Stimulated activated CD8-positive, alpha-beta memory T cell treated with anti-CD3 and anti-CD28 coated beads, Interleukin-15, amount 100 ng/mL, for 48 hours (primary cell): Measurements from ENCODE around the gene MRPL40.

Source experiments
- DNase-seq, 2 donors: peaks; one replicate each; pipeline ENCODE4 v3.0.0-alpha.2; 2020; ENCODE audit warnings: low read depth in 2 of 2

The MRPL40 gene

DNA sequence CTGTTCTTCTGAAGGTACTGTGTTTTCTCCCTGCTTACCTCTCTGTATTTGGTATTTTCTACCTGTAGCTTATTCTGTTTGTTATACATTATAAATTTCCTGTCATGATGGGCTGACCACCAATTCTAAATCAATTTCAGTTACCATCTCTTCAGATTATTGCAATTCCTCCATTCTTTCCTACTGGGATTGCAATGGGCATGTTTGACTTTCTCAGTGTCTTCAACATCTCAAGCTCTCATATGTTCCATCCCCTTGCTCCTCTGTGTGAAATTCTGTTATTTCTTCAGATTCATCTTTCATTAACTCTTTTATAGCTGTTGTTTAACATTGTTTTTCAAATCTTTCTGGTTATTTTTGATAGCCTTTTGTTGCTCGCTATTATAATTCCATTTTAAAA lies 30.7 kb downstream of the MRPL40 start:
- no peak for DNase-seq

DNA sequence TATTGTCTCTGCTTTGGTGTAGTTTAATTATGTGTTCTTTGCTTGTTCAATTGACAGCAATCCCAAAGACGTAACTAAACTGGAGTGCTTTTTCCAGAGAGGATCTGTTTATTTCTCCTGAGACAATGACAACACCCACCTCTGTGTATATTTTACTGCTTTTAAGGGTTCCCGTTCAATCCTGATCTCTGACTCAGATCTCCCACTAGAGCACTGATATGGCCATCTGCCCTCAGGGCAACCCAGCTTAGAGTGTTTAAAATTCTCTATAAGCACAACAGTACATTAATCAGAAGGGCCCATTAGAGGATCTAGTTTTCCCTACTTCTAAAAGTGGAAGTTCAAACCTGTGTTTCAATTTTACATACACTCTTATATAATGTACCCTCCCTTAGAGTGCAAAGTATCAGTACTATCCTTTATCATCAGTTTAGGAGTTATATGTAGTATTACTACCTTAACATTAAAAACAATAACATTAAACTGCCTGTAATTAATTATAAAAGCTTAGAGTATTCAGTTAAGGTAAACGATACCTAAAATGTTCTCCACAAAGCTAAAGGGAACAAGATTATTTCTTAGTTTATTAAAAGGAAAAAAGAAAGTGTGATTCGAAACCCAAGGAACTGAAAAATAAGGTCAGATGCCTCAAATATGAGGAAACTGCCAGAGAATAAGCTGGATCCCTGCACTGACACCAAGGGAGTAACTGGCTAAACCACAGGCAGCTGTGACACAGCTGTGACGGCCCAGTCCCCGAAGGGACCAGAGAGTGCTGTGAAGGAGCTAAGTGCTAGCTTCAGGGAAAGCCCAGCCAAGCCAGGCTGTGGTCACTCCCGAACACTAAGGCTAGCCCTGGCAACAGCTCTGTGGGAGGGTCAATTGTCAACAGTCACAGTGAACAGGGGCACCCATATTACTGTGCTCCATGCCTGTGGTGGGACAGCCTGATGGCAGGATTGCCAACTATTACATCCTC lies 31.4 kb downstream of the MRPL40 start:
- no peak for DNase-seq

DNA sequence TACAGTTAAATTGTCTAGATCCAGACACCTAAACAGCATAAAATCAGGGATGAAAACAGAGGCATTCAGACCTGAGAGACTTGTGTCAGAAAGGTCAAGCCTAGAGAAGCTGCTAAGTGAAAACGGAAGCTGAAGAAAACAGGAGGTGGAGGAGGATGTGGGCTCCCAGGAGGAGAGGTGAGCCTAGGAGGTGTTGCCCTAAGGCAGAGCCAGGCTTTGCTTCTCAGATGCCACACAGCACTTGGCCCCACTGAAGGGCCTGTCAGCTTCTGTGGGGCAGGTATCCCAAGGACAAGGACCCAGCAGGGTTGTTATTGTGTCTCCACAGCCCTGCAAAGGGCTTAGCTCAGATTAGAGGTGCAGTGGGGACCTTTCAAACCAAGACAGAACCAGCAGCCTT lies 32.2 kb downstream of the MRPL40 start:
- DNase-seq = no peak

DNA sequence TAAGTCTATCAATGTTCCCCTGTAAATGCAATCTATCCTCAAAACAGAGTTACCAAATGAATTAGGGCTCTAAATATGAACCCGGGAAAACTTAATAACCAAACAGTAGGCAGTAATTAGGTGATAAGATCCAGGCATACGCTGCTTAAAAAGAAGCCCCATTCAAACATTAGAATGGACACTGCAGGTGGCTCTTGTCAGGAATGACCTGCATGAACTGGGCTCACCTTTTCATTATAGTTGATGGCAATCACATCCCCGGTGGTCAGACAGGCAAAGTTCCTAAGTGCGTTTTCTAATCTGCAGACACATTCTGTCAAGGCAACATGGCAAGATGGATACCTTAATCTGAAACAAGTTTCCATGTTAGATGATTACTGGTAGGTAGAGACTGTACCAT lies 32.6 kb downstream of the MRPL40 start:
- no peak for DNase-seq

DNA sequence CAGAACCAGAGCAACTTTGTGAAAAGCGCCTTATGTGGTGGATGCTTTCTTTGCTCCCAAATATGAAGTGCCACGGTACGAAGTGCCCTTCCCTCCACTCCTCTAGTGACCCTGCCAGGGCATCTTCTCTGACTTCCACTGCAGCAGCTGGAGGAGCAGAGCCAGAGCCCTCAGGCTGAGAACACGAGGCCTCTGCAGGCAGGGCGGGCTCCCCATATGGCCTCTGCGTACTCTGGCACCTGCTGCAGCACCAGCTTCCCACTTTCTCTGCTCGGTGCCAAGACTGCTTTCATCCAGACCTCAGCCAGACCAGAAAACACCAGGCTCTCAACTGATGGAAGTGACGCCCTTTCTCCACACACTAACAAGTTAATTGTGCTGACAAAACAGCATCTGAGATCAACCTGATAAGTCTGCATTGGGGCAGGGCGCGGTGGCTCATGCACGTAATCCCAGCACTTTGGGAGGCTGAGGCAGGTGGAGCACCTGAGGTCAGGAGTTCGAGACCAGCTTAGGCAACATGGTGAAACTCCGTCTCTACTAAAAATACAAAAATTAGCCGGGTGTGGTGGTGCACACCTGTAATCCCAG lies 33.9 kb downstream of the MRPL40 start:
- no peak for DNase-seq

DNA sequence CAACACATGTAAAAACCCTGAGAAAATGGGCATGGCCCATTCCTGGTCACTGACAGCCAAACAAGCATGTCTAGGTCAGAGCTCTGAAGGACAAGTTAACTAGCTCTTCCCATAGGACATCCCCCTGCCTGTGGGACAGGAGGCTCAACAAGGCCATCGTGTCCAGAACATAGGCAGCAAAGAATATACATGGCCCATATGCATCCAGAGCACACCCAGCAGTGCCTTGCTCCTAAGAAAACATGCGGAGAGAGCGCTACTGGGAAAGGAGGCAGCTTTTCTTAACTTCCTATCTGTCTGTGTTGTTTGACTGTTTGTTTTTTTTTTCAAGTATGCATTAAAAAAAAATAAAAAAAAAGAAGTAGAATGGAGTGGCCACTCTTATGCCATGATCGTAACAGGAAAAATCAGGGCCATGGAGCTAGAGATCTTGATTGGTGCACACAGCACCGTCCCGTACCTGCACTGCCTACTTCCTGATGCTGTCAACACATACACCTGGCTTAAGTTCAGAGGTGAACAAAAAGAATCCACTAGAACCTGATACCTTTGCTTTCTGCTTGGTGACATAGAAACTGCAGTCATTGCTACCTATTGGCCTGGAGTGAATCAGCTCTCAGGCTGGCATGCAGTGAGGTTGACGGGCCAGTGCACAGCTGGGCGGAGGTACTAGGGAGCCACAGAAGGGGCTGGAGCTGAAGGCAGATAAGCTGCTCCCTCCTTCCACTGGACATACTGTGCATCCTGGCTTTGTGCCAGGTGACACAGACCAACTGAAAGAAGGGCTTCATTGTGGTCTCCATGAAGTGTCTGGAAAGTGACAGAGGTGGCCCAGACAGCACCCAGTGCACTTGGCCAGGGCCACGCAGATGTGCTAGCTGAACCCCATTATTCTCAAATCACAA lies 34.8 kb downstream of the MRPL40 start:
- no peak for DNase-seq

DNA sequence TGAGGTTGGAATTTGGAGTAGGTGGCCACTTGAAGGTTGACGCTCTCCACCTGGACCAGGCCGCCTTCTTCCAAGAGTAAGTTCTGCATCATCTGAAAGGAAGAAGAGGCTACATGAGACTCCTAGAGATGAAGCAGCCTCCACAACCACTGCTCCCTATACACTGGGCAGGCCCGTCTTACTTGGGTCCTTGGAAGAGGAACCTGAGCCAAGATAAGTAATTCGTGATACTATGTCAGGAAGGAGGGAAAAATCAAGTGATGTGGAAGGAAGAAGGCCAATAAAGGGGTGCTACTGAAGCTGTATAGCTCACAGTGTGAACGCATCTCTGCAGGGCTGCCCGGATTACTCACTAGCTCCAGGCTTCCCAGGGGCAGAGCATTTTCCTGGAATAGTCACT lies 35.6 kb downstream of the MRPL40 start:
- DNase-seq = no peak

DNA sequence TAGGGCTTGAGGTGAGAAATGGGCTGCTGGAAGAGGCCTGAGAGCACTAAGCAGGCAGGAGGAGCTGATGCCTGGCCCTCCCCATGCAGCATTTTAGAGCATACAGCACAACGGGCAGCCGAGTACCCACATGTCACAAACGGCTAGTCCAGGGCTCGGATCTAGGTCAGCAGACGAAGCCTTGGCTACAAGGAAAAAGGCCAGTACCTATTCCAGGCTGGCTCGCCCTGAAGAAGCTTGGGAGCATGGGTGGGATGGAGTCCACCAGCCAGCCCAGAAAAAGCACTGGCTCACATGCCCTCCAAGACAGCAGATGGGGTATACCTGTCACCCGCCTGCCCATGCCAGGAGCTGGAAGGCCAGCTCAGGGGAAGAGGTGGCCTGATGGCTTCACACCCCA lies 37.1 kb downstream of the MRPL40 start:
- DNase-seq = no peak

DNA sequence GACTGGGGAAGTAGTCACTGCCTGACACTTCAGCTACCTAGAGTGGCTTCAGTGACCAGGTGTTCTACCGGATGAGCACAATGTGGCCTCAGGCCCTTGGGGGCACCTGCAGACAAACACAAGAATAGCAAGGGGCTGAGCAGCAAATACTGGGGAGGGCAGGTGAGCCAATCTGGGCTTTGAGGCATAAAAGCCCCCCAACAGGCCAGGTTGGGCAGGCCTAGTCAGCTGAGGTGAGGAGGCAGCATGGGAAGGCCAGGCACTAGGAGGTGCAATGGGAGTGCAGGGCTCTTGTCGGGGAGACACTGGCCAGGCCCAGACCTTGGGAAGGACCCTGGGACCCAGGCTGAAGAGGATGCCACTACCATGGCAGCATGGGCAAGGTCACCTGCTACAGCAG lies 37.7 kb downstream of the MRPL40 start:
- DNase-seq = no peak

DNA sequence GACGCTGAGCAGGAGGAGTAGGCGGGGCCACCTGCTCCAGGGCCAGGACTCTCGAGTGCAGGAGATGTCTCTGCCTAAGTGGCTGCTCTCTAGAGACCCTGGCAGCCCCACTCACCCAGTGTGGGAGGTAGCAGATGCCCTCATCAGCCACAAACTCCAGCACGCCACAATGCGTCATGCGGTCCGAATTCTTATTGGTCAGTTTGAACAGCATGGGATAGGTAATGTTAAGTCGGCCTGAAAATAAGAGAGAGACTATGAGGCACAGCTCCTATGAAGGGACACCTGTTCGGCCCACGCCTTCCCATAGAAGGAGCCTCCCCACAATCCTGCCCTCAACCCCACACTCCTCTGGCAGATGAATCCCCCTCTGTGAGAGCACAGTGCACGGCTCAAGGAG lies 39.2 kb downstream of the MRPL40 start:
- DNase-seq = no peak

DNA sequence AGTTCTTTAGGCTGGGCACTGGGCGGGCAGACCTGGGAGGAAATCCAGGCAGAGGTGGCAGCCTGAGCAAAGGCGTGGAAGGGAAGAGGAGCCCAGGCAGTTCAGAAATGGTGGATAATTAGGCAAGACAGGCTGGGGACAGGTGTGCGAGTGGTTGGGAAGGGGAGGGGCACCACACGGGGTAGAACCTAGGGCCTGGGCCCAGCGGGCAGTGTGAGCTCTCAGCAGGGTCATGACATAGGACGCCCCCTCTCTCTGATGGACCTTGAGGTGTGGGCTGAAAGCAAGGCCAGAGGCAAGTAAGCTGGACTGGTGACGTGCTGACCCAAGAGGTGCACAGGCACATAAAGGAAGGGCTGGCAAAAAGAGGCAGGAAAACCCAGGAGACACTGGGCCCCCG lies 39.9 kb downstream of the MRPL40 start:
- DNase-seq = no peak

DNA sequence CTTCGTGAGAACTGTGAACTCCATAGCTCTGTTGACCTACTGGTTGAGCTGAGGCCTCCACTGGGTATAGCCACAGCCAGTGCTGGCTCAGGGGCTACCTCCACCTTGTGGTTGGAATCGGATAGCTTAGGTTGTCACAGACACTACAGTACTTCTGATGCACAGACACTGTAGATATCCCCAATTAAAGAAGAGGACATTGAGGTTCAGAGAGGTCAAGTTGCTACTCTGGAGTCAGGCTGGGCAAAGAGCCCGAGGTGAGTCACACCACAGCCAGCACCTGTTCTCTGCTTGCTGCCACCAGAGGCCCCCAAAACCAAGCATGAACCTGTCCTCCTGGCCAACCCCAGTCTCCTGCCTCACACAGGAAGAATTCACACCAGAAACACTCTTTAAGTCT lies 41.2 kb downstream of the MRPL40 start:
- no peak for DNase-seq

DNA sequence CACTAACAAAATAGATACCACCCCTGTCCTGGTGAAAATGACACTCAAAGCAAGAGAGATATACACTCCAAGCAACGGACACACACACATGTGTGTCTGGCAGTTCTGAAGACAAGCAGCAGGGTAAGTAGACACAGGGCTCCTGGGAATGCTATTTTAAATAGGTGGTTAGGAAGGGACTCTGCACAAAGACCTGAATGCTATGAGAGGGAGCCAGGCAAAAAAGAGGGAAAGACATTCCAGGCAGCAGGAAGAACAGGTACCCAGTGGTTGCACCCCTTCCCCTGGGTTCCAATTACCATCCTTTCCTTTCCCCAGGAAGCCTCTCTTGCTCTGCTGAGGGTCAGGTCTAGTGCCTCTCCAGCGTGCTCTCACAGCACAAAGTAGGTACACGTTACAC lies 43.7 kb downstream of the MRPL40 start:
- DNase-seq = no peak

DNA sequence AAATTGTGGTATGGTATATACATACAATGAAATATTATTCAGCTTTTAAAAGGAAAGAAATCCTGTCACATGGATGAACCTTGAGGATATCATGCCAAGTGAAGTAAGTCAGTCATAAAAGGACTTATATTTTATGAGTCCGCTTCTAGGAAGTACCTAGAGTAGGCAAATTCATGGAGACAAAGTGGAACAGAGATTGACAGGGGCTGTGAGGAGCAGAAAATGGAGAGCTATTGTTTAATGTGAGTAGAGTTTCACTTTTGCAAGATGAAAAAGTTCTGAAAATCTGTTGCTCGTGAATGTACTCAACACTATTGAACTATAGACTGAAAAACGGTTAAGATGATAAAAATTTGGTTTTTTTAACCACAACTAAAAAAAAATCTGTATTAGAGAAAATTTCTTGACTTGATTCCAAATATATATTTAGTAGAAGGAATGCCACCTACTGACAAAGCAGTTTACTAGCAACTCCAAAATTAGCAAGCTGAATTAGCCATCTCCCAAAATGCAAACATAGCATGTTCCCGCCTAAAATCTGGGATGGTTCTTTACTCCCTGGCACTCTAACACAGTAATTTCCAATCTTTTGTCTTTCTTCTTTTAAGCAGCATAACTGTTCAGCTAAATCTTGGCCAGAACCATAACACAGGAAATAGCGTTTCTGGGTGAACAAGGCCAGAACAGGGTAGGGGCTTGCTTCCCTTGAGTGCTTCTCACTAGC lies 45.1 kb downstream of the MRPL40 start:
- DNase-seq = no peak

DNA sequence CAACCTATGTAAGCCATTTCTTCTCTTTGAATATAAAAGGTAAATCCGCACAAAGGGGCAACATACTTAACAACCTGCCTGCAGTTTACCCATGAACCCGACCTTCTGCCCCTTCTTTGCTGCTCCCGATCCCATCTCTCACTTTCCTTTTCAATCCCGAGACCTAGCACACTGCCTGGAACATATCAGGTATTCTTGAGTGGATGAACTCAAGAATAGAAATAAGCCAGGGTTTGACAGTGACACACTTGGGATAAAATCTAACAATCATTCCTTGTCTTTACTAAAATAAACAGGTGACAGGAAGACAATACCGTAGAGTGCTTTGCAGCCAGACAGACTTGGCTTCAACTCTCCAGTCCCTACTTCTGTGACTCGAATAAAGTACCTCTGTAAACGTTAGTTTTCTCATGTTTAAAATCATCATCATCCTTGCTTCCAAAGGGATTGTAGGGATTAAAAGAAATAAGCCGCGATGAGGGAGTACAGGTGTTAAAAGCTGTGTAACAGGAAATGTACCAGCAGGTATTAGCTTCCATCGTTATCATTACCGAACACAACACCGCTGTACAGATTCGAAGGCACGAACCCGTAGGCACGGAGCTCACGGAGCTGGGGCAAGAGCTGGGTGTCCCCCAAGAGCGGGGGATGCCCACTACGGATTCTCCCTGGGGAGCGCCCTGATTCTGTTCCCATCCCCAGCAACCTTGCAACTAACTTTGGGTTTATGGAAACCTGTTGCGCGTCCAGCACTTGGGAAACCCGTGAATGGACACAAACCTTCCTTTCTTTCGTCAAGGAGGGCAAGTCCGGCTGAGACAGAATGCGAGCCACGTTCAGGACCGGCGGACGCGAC lies 45.9 kb downstream of the MRPL40 start:
- no peak for DNase-seq

DNA sequence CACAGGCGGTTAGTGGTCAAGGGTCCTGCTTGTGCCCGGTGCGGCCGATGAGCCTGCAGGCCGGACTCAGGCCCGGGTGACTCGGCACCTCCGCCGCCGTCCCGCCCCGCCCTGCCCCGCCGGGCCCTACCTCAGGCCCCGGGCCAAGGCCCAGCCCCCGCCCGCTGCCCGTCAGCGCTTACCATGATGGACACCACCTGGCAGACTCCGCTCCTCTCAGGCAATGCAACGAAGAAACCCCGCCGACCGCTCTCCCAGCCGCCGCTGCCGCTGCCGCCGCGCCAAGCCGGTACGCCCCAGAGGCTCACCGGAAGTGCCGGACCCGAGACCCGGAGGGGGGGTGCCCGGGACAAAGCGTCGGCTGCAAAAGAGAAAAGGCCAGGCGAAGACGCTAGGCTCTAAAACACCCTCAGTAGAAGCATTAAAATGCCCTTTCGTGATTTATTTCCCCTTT lies 46.6 kb downstream of the MRPL40 start, which contains the start of gene UFD1:
UFD1 (minus strand) TSS at position 293 of the 454 bp plus-strand sequence; CDS start at position 185, 108 bp downstream.
- peak; percentile 68 to 71 for DNase-seq

DNA sequence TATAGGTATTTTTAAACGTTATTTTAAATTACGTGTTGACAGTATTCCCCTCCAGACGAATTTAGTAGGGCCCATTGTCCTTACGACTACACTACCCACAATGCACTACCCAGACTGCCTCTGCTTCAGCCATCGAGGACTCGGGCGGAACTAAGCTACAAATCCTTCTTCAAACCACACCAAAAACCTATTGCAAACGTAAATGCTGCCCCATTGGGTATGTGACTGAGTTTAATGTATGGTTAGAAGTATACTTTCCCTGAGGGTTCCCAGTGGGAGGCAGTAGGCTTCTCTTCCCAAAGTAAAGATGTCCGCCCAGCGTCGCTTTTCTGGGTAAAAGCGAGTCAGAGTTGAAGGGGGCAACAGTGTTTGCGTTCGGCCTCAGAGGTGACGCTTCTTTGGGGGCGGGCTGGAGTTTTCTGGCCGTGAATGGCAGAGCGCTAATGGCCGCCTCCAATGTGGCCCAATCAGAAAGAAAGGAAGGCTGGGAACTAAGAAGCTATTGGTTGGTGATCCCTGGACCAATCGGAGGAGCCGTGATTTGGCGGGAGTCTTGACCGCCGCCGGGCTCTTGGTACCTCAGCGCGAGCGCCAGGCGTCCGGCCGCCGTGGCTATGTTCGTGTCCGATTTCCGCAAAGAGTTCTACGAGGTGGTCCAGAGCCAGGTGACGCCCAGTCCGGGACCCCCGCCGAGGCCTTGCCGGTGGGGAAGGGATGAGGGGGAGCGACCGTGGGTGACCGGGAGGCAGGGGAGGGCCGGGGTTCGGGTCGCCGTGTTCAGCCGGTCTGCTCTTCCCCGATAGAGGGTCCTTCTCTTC lies 47.2 kb downstream of the MRPL40 start, which contains the start of gene CDC45:
CDC45 (plus strand) TSS at position 566 of the 818 bp plus-strand sequence; CDS start at position 615, 49 bp downstream.
- DNase-seq = peak; percentile 89 to 91

DNA sequence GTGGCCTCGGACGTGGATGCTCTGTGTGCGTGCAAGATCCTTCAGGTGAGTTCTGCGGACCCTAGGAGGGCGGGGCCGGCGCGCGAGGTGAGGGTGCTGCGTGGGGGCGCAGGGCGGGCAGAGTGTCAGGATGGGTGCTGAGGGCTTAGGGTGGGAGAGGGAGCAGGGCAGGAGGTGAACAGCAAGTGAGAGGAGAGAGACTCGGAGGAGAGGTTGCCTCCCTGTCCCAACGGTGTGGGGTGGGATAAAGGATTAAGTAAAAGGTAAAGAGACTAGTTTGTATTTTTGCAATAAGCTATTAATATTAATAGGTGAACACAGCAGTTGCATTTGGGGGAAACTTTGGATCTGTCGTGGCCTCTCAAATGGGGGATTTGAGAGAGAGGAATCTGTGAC lies 47.8 kb downstream of the MRPL40 start:
- no peak for DNase-seq

DNA sequence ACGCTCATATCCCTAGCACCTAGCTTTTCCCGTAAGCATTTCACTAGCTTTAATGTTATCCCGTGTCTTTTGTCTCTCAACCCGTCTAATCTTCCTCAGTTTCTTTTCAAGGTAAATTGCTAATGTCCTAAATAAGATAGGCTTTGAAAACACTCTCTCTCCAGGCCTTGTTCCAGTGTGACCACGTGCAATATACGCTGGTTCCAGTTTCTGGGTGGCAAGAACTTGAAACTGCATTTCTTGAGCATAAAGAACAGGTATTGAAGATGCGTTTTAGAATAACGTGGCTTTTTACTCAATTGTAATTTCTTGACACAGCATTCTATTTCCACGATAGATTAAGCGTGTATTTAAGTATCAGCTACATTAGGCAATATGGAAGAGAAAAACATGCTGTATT lies 48.4 kb downstream of the MRPL40 start:
- DNase-seq = no peak
